Activated naive CD4-positive, alpha-beta T cell treated with anti-CD3 and anti-CD28 coated beads, Interleukin-2, amount 50 U/mL, for 72 hours (primary cell): ENCODE results near the gene KIF15. TPM values are rescaled to one million over a fixed set of nuclear protein-coding genes. Genes with fewer than 3 reads are reported as not detected.
"Not testable (repeated sequence)": the region's sequence is repeated elsewhere in the genome, so short reads cannot be mapped to it uniquely, and the experiment has no call there.

Experiments
- ATAC-seq, 2 donors: fragments of 150-1000 bp; cut with Tn5 transposase; 2 replicates each; pipeline ENCODE4 v1.10.0; 2021; ENCODE audit warnings: mild to moderate bottlenecking in 2 of 2, moderate library complexity in 2 of 2
- DNase-seq, 2 donors: peaks; one replicate each; pipeline ENCODE4 v3.0.0; 2021 to 2022; ENCODE audit warnings: low spot score in 2 of 2
- H3K27ac Mint-ChIP-seq, 2 donors: one replicate each; pipeline ENCODE4 v1.8.0; 2022; ENCODE audit warnings: mild to moderate bottlenecking in 2 of 2, mixed read lengths in 2 of 2
- H3K36me3 Mint-ChIP-seq, 2 donors: one replicate each; pipeline ENCODE4 v1.8.0; 2022; ENCODE audit warnings: mixed read lengths in 2 of 2
- H3K9me3 Mint-ChIP-seq, 2 donors: one replicate each; pipeline ENCODE4 v1.8.0; 2022; ENCODE audit warnings: mixed read lengths in 2 of 2
- total RNA-seq, 2 donors: library from RNA; stranded (reverse); gene quantifications; one replicate each; pipeline ENCODE4 v1.2.3, GENCODE V29; 2022

The KIF15 gene
- total RNA-seq, 2 donors from 2014 or later: 37.8 to 39.5 TPM

DNA sequence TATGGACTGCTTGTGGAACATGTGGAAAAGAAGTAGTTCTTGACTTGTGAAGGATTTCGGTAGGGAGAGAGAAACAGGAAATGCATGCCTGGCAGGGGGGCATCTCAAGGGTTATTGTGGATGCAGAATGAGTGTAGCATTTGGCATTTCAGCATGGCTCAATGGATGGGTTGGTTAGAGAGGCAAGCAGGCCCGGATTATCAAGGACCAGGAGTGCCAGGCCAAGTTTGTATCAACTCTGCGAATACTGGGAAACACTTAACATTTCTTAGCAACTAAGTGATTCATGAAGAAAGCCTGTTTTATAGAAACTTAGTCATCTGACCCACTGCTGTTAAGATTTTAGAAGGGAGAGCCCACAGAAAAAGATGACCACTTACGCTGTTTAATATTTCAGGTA lies 33.6 kb downstream of the KIF15 start:
- no peak for ATAC-seq
- H3K9me3 Mint-ChIP-seq: no peaks in the 10 kb centered on the region
- peaks cover 18 to 44% of the 10 kb centered on the region in 2 donors for H3K36me3 Mint-ChIP-seq
- H3K27ac Mint-ChIP-seq: no peak overlapping the region
- DNase-seq: no peak

DNA sequence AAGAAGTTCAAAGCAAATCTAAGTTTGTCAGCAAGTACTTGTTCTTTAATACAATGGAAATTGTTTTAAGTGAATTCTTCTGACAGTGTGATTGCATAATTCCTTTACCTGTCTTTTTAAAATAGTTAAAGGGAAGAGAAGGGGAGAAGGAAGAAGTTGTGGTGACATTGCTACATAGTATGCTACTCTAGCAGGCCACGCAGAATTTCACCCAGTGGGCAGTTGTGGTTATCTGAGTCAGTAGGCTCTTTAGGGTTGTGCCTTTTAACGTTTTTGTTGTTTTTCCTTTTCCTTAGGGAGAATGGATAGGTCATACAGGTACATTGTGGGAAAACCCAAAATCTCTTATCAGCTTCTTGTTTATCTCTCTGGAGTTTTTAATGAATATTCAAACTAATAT lies 40.4 kb downstream of the KIF15 start:
- Mint-ChIP-seq H3K27ac (no peak overlapping the region), H3K9me3 (no peaks in the 10 kb centered on the region), H3K36me3 (peaks cover 18 to 48% of the 10 kb centered on the region in 2 donors)
- DNase-seq (no peak), ATAC-seq (no peak)

- no peaks in the 10 kb centered on the region for H3K9me3 Mint-ChIP-seq
- no peak for DNase-seq
- H3K27ac Mint-ChIP-seq: no peak overlapping the region
- H3K36me3 Mint-ChIP-seq: peaks cover 18 to 40% of the 10 kb centered on the region in 2 donors
- no peak for ATAC-seq
Observed at GRCh38 chr3:44803298-44803697, 41.7 kb downstream of the KIF15 start.

DNA sequence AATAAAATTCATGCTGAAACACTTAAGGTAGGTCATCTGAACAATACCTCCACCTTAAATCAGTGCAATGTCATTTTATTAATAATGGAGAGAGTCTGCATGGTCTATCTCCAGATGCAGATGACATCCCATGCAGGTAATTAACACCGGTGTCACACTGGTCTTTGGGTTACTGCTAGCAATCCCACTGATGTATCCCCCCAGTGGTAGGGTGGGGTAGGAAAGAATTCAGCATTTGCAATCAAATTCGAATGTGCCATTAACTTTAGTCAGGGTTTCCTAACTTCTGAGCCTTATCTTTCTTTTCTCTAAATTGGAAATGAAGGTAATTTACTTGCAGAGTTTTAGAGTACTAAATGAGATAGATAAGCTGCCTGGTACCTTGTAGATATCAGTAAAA lies 44.4 kb downstream of the KIF15 start:
- H3K36me3 Mint-ChIP-seq: peaks cover 11 to 44% of the 10 kb centered on the region in 2 donors
- DNase-seq: no peak
- H3K9me3 Mint-ChIP-seq: no peaks in the 10 kb centered on the region
- ATAC-seq: no peak
- H3K27ac Mint-ChIP-seq: no peak overlapping the region

DNA sequence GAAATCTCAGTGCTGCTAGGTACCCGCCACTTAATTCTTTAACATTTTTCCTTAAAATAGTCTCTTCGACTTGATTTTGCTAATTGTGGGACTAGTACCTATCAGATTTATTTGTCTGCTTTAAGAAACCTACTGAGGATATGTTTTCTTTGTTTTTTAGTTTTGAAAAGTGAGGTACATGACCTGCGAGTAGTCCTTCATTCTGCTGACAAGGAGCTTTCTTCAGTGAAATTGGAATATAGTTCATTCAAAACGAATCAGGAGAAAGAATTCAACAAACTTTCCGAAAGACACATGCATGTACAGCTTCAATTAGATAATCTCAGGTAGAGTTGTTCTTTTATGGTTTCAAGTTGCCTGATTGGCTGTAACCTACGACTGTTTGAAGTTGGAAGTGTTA lies 53.2 kb downstream of the KIF15 start:
- no peak overlapping the region for H3K27ac Mint-ChIP-seq
- H3K36me3 Mint-ChIP-seq: peaks cover 34 to 57% of the 10 kb centered on the region in 2 donors
- ATAC-seq (no peak), DNase-seq (no peak)
- peaks cover 5 to 11% of the 10 kb centered on the region in 2 donors for H3K9me3 Mint-ChIP-seq

- not testable (repeated sequence) for H3K27ac Mint-ChIP-seq, ATAC-seq, DNase-seq
- Mint-ChIP-seq H3K36me3 (peaks cover 38 to 63% of the 10 kb centered on the region in 2 donors), H3K9me3 (peaks cover 5 to 11% of the 10 kb centered on the region in 2 donors)
Observed at GRCh38 chr3:44816334-44816733, 54.7 kb downstream of the KIF15 start.

DNA sequence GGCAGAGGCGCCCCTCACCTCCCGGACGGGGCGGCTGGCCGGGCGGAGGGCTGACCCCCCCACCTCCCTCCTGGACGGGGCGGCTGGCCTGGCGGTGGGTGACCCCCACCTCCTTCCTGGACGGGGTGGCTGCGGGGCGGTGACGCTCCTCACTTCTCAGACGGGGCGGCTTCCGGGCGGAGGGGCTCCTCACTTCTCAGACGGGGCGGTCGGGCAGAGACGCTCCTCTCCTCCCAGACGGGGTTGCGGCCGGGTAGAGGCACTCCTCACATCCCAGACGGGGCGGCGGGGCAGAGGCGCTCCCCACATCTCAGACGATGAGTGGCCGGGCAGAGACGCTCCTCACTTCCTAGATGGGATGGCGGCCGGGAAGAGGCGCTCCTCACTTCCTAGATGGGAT lies 59.6 kb downstream of the KIF15 start:
- H3K9me3 Mint-ChIP-seq: peaks cover 5 to 11% of the 10 kb centered on the region in 2 donors
- not testable (repeated sequence) for DNase-seq, ATAC-seq, H3K27ac Mint-ChIP-seq
- peaks cover 46 to 73% of the 10 kb centered on the region in 2 donors for H3K36me3 Mint-ChIP-seq

DNA sequence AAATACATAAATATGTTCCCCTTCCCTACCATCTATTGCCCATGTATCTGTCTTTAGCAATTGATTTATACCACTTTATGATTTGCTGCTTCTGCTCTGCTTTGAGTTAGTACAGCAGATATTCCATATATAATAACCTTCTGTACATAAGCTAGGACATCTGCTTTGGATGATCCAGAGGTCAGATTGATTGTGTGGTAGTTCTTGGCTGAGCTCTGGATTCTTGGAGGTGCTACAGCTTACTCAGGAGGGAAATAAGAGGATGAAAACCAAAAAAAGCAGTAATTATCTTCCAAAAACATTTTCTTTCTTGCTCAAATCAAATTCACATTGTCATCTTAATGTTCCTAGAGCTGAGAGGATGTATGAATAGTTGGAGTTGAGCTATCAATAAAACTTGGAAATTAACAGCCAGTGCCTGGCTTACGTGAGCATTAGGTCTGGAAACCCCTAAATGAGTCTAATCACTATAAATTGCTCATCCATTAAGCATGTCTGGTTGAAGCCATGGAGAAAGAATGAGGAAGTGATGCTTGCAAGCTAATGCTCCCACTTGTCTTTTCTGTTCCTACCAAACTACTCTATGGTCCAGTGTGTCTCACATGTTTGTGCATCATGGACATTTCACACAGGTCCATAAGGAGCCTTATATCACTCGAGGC lies 63.8 kb downstream of the KIF15 start:
- DNase-seq (no peak), ATAC-seq (no peak)
- Mint-ChIP-seq H3K36me3 (peaks cover 17 to 40% of the 10 kb centered on the region in 2 donors), H3K9me3 (no peaks in the 10 kb centered on the region), H3K27ac (no peak overlapping the region)

DNA sequence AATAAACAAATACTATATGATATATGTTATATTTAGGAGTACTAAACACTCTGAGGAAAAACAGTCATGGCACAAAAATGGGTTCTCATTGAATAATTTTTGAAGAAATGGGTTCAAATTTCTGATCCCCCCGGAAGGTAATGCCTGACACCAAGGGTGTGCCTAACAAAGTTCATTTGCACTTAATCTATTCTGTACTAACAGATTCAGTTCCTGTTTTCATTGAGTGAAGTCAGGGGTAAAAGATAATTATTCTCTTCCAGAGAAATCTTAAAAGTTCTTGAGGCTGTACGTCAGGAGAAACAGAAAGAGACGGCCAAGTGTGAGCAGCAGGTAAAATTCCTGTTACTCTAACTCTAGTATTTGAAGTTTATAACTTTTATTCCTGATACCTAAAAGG lies 65.6 kb downstream of the KIF15 start:
- ATAC-seq (no peak), DNase-seq (no peak)
- H3K27ac Mint-ChIP-seq: no peak overlapping the region
- H3K36me3 Mint-ChIP-seq: peaks cover 15 to 41% of the 10 kb centered on the region in 2 donors
- no peaks in the 10 kb centered on the region for H3K9me3 Mint-ChIP-seq

DNA sequence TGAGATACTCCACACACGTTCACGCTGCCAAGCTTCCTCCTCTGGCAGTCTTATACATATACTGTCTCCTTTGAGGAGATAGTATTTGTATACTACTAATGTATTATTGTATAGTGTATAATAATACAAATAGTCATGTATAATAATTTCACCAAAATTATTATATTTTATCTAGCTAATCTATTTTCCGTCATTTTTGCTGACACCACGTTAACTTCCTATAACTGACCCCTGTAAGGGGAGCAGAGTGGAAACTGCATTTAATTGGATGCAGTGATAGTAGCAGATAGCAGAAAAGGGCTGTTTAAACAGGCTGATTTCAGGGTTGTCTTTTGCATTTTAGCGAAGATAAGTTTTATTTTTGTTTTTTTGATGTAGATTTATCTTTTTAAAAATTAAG lies 69.6 kb downstream of the KIF15 start:
- peaks cover 5 to 6% of the 10 kb centered on the region in 2 donors for H3K9me3 Mint-ChIP-seq
- ATAC-seq (no peak), DNase-seq (no peak)
- H3K36me3 Mint-ChIP-seq: peaks cover 12 to 39% of the 10 kb centered on the region in 2 donors
- no peak overlapping the region for H3K27ac Mint-ChIP-seq

DNA sequence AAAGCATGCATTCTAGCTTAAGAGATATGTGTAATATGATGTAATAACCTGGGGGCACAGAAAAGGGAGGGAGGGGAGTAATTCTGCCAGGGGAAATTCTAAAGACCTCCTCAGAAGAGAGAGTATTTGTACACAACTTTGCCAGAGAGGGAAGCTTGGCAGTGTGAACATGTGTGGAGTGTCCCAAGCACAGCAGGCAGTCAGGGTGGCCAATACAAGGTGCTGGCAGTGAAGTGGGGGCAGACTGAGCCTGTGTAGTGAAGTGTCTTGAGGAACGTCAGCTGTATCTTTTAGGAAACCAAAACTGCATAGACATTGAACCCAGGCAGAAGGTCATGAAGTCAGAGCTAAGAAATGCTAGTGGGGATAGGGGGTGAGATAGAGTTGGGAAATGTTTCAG lies 70.4 kb downstream of the KIF15 start:
- Mint-ChIP-seq H3K36me3 (peaks cover 19 to 47% of the 10 kb centered on the region in 2 donors), H3K9me3 (peaks cover 11 to 12% of the 10 kb centered on the region in 2 donors), H3K27ac (no peak overlapping the region)
- ATAC-seq (no peak), DNase-seq (no peak)

DNA sequence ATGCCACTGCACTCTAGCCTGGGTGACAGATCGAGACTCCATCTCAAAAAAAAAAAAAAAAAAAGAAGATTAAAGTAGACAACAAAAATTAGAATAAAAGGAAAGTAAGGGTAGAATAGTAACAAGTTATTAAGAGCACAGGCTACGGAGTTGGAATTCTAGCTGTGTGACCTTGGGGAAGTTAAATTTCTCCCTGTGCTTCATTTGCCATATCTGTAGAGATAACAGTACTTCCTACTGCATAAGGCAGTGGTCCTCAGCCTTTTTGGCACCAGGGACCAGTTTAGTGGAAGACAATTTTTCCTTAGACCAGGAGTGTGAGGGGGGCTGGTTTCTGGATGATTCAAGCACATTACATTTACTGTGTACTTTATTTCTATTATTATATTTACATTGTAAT lies 71.4 kb downstream of the KIF15 start:
- peaks cover 23 to 54% of the 10 kb centered on the region in 2 donors for H3K36me3 Mint-ChIP-seq
- H3K27ac Mint-ChIP-seq: no peak overlapping the region
- no peak for ATAC-seq
- no peak for DNase-seq
- H3K9me3 Mint-ChIP-seq: peaks cover 11 to 12% of the 10 kb centered on the region in 2 donors

DNA sequence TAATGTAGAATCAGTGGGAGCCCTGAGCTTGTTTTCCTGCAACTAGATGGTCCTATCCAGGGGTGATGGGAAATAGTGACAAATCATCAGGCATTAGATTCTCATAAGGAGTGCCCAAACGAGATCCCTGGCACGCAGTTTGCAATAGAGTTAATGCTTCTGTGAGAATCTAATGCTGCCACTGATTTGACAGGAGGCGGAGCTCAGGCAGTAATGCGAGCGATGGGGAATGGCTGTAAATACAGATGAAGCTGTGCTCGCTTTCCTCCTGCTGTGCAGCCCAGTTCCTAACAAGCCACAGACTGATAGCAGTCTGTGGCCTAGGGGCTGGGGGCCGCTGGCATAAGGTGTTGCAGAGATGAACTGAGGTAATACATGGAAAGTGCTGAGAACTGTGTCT lies 71.8 kb downstream of the KIF15 start:
- Mint-ChIP-seq H3K9me3 (peaks cover 11 to 12% of the 10 kb centered on the region in 2 donors), H3K27ac (peak overlapping the region in 1 of 2 donors; percentile 14), H3K36me3 (peaks cover 27 to 59% of the 10 kb centered on the region in 2 donors)
- no peak for ATAC-seq
- no peak for DNase-seq

DNA sequence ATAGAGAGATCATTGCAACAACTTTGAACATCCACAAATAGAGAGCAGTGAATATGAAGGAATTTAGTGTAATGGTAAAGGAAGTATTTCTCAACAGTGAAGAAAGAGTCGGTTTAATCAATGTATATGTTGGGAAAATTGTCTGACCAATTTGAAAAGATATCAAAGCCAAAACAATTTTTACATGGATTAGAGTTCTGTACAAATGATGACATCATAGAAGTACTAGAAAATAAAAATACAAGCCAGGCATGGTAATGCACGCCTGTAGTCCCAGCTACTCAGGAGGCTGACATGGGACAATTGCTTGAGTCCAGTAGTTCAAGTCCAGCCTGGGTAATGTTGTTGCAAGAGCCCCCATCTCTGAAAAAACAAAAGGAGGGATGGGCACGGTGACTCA lies 74.1 kb downstream of the KIF15 start:
- ATAC-seq: no peak
- H3K27ac Mint-ChIP-seq: no peak overlapping the region
- peaks cover 37 to 71% of the 10 kb centered on the region in 2 donors for H3K36me3 Mint-ChIP-seq
- DNase-seq: no peak
- peaks cover 11 to 12% of the 10 kb centered on the region in 2 donors for H3K9me3 Mint-ChIP-seq

- DNase-seq (no peak), ATAC-seq (no peak)
- Mint-ChIP-seq H3K9me3 (no peaks in the 10 kb centered on the region), H3K36me3 (peaks cover 34 to 83% of the 10 kb centered on the region in 2 donors), H3K27ac (no peak overlapping the region)
Observed at GRCh38 chr3:44842376-44842775, 80.8 kb downstream of the KIF15 start.

DNA sequence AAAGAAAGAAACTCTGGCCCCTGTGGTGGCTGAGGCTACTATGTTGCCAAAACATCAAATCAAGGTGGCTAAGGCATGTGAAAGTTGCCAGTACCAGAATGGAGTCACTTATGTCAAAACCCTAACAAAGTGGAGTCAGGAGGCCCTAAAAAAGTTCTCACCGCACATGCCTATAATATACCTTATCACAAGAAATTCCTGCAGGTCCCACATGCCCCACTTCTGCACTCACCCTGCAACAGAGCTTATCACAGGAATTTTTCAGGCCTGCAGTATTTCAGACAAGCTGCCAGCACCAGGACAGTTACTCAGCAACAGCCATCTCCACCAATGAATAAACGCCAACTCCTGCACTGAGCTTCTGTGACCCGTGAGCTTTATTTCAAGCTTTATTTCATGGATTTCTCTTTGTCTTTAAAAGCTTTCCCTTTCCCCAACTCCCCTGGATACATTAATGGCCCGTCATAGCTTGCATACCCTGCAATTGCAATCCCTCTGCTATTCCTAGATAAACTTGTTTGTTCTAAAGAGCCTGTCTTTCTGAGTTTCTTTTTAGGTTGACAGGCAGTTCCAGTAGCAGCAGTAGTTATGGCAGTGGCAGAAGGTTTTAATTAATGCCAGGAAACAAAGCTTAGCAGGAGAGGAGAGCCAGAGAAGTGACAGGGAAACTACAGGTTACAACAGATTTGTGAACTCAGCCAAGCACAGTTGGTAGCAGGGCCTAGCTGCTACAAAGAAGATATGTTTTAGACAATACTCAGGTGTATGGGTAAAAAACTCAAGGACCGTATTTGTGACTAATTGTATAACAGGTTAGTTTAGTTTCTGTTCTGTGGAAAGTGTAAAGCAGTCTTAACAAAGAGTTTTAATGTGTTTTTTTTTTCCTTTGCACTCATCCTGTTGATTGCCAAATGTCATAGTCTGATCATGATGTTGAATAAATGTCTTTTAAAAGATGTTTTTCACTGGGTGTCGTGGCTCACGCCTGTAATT lies 84.2 kb downstream of the KIF15 start:
- Mint-ChIP-seq H3K9me3 (no peaks in the 10 kb centered on the region), H3K27ac (no peak overlapping the region), H3K36me3 (peaks cover 19 to 57% of the 10 kb centered on the region in 2 donors)
- ATAC-seq (no peak), DNase-seq (no peak)

DNA sequence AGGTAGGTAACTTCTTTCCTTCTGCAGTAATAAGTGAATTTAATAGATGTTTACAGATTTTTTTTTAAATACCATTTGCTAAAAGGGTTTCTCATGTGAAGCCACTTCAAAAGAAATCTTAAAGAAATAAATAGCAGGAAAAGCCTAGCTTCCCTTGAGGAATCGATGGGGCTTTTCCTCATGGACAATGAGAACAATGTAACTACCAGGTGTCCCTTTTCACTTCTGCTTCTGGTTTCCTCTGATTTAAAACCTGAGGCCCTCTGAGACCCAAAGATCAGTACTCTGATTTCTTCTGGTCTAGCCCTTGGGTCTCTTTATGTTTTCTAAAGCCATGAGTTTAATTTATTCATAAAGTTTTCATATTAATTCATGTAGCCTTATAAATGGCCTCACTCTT lies 87.0 kb downstream of the KIF15 start:
- ATAC-seq (no peak), DNase-seq (no peak)
- peaks cover 24 to 43% of the 10 kb centered on the region in 2 donors for H3K36me3 Mint-ChIP-seq
- no peak overlapping the region for H3K27ac Mint-ChIP-seq
- no peaks in the 10 kb centered on the region for H3K9me3 Mint-ChIP-seq
